VCaP (cell line): ENCODE measurements around the gene SLC35E2B.
A peak's percentile ranks its signal among the peaks of the same experiment; 100 is the strongest.
"Not testable (repeated sequence)": the region's sequence is repeated elsewhere in the genome, so short reads cannot be mapped to it uniquely, and the experiment has no call there.

ENCODE experiments used
- H3K27ac ChIP-seq: fragments of 450-650 bp; 2 replicates; pipeline ENCODE4 v1.5.1; 2017
- CTCF ChIP-seq: fragments of 450-650 bp; conservative IDR thresholded peaks from 2 replicates; pipeline ENCODE4 v1.5.1; 2017; ENCODE audit warnings: mild to moderate bottlenecking, moderate library complexity

The SLC35E2B gene

DNA sequence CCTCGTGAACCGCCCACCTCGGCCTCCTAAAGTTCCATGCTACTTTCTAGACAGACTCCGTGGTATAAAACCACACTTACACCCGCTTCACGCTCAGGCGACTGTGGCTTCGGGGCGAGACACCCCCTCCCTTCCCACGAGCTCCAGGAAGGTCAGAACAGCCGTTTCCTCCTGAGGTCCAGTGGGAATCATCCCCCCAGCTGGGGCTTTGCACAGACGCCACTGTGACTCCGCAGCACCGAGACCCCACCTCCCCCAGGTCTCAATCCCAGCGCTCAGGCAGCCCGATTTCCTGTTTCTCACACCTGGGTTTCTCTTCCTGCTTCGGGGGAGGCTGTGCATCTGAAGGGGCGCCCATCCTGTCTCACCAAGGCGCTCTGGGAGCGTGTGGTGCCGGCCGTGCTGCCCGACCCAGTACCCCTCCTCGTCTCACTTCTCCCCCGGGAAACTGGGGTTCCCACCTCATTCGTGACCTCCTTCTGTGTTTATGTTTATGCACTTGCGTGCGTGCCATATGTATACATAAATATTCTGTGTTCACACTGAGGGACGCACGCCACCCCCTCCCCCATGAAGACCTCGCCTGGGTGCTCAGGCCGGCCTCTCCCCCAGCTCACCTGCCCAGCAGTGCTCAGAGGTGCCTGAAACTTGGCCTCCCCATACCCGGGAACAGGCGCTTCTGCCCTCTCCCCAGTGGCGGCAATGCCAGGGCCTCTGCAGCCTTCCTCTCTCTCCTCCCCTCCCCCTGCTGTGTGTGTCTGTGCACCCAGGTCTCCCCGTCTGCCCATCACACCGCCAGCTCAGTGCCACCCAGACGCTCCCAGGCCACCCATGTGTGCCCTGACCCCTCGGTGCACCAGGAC, 14.6 kb downstream of the SLC35E2B start:
- no peak for TF ChIP-seq CTCF
- H3K27ac ChIP-seq: peak overlapping the region; percentile 30

DNA sequence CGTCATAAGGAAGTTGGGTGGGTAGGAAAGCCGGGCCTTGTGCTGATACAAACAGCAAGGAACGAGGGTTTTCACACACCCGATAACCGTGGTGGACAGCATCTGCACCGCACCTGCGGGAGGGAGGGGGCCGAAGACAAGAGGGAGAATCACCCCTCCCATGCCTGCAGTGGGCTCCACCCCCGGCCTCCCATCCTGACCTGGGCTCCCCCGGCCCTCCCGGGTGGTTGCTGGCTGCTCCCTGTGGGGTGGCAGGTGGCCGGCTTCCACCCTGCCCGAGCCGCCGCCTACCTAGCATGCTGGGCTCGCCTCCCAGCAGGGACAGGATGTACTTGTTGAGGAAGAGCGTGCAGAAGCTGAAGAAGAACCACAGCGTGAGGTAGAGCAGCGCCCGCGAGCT, 16.5 kb downstream of the SLC35E2B start:
- not testable (repeated sequence) for H3K27ac ChIP-seq

DNA sequence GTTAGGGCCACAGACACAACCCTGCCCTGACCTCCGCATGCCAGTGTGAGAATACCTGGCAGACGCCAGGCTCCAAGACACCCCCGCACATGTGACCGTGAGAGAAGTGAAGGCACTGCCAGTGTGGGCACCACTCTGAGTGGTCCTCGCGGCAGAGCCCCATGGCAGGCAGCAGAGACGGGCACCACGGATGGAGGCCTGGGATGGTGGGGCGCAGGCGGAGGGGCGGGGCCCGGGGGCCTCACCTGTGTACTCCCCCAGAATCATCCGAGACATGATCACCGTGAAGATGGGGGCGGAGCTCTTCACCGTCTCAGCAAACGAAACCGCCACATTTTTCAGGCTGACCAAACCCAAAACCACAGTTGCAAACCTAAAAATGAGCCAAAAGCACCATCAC, 17.4 kb downstream of the SLC35E2B start:
- not testable (repeated sequence) for H3K27ac ChIP-seq

GRCh38 chr1:1674806-1675205, 17.8 kb downstream of the SLC35E2B start:
- not testable (repeated sequence) for H3K27ac ChIP-seq

DNA sequence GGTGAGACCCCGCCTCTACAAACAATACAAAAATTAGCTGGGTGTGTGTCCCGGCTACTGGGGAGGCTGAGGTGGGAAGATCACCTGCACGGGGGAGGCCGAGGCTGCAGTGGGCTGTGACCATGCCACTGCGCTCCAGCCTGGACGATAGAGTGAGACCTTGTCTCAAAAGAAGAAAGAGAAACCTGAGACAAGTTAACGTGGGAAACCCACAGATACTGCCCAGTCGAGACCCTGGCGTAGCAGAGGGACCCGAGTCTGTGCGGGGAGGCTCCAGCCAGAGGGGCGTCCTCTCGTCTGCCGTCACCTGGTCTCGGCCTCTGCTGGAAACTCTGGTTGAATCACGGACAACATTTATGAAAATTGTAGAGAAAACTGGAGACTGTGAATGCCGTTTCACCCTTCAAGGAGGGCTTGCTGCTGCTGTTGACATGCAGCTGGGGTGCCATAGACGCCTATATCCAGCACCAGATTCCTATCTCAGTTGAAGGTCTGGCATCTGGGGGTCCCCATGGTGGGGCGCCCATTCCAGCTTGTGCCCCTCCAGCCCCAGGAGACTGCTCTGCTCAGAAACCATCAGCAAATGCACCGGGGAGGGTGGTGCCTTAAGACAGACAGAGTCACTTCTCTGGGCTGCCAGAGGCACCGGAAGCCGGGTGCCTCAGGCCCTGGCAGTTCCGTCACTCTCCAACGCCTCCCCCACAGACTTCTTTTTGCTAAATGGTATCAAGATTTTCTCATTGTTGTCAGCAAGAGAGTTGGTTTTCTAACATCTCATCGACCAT, 20.2 kb downstream of the SLC35E2B start:
- H3K27ac ChIP-seq: no peak overlapping the region

GRCh38 chr1:1671365-1672119, 21.1 kb downstream of the SLC35E2B start:
- H3K27ac ChIP-seq: no peak overlapping the region
- TF ChIP-seq CTCF: no peak

More for the DNA sequence above, 20.2 kb downstream of the SLC35E2B start:
- no peak for TF ChIP-seq CTCF

- H3K27ac ChIP-seq: no peak overlapping the region
- no peak for TF ChIP-seq CTCF
Observed at GRCh38 chr1:1670866-1671265, 21.7 kb downstream of the SLC35E2B start.

DNA sequence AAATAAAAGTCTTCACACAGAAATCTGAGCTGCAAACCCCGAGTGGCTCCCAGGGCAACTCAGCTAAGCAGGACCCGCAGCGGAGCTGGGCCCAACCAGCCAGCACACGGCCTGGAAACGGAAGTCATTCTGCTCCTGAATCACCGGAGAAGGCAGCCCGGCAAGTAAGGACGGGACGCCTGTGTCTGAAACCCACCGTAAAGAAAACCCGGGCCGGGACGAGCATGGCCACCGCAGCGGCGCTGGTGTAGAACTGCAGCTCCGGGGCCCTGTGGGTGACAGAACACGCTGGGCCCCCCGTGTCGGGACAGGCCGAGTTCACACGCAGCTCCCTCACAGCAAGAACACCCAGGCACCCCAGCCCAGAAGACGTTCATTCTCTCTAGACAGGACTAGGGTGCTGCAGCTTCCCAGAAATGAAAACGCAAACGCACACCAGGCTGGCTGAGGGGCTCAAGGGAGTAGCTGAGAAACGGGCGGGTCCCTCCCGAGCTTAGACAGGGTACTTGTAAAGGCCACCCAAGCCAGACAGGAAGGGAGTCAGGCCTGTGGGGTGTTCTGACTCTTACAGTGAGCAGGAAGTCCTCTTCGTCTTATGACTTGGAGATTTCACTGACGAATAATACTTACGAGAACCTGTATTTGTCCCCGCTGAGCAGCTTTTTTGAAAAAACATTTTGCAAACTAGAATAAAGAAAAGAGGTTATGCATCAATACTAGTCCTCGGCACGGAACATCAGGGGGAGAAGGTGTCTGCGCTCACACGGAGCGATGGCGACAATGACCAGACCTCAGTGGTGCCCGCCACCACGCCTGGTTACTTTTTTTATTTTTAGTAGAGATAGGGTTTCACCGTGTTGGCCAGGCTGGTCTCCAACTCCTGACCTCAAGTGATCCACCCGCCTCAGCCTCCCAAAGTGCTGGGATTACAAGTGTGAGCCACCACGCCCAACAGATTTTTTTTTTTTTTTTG, 22.8 kb downstream of the SLC35E2B start:
- TF ChIP-seq CTCF: no peak
- H3K27ac ChIP-seq: no peak overlapping the region
